ENCODE measurements around the gene FGGY.
"Not testable (repeated sequence)": the region's sequence is repeated elsewhere in the genome, so short reads cannot be mapped to it uniquely, and the experiment has no call there.

Gene FGGY

DNA sequence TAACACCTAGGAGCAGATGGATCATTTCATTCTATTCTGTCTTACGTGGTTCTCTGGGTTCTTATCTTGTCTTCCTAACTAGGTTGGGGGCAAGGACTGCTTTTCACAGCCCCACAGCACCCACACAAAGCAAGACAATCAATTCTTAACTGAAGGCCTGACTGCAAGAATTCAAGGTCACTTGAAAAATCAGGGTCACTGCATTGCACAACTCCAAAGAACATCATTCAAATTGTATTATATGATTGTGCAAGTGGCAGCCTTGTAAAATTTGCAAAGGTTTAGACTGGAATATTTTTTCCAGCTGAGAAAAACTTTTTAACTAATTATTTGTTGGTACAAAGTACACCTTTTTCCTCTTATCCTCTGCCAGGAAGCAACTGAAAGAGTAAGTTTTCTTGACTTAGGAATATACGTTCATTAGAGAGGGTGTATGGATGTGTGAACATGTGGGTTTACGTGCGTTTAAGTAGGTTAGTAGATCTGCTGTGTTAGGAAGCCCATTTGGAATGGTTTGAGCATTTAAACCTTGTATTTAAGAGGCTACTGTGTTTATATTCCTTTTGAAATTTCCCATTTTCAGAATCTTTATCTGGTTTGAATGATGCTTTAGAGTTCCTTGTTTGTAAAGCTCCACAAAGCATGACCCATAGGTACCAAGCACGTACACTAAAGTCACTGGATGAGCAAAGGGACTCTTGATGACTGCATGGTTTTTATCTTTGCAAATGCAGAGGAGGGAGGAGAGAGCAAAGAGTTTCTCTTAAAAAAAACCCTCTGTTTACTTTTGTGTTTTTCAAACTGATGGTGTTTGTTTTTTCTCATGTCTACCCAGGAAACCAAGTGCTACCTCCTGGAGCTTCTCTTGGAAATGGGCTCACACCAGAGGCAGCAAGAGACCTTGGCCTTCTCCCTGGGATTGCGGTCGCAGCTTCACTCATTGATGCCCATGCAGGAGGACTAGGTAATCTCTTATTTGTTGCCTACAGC lies 214.9 kb downstream of the FGGY start:
- DNase-seq (ENCODE audit: low spot score), result no peak

DNA sequence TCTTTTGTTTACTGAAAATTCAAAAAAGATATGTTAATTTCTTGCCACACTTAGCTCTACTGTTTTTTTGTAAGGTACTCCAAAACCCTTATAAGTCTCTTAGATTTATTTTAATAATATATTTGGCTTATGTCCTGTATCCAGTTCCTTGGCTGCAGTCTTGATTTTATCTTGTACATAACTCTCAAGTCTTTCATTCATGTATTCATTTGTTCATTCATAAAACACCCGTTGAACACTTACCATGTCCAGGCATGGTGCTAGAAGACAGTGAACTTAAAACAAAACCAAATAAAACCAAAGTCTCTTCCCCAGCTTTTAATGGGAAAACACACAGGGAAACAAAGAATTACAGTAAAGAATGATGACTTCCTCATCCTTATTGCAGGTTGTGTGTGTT lies 215.8 kb downstream of the FGGY start:
- no peak for DNase-seq (ENCODE audit: low spot score)

DNA sequence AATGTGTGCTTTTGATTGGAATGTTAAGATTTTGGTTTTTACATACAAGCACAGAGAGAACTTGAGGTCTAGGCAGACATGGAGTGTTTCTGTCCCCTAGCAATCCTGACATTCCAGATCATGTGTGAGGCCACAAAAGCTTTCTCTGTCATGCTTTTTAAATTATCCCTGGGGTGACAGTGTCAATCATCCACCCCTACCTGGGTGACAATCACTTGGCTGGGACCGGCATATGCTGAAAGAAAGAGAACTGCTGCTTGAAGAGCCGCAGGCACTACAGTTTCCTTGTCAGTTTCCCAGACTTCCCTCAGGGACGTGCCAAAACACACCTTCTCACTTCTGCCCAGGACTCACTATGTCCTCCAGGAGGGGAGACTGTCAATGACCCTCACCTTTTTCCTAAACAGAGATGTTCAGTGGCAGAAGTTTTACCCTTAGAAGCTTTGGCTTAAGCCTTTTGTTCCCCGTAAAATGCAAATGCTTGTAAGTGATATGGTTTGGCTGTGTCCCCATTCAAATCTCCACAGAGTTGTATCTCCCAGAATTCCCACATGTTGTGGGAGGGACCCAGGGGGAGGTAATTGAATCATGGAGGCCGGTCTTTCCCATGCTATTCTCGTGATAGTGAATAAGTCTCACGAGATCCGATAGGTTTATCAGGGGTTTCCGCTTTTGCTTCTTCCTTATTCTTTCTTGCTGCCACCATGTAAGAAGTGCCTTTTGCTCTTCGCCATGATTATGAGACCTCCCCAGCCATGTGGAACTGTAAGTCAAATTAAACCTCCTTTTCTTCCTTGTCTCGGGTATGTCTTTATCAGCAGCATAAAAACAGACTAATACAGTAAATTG lies 217.4 kb downstream of the FGGY start:
- no peak for DNase-seq (ENCODE audit: low spot score)

DNA sequence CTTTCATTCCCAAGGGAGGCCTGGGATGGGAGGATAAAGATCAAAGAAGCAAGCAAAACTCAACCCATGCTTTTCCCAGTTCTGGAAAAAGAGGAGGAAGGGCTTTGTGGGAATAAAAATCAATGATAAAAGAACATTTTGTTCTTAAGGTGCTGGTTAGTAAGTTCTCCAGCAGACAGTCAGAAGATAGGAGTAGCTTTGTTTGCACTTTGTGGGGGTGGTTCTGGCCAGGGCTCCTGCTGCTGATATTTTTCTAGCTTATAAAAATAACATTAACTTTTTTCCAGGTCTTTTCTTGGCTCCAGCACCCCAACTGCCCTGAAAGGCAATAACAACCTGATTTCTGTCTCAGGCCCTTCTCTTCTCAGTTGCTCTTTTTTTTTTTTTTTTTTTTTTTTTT lies 220.0 kb downstream of the FGGY start:
- DNase-seq (ENCODE audit: low spot score), result no peak

DNA sequence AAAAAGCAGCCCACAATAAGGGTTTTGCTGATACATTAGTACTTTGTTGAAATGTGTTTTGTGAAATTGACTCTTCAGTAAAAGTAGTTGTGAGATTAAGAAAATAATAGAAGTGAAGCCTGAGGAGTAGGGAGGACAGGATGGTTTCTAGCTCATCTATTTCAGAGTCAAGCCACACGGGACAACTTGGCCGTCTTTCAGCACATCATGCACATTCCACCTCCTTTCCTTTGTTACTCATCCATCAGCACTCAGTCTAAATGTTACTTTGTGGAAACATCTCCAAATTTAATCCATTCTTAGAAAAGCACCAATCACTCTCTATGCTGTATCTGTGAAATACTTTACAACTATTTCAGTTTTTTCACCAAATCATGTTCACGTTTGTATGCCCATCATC lies 223.3 kb downstream of the FGGY start:
- no peak for DNase-seq (ENCODE audit: low spot score)

DNA sequence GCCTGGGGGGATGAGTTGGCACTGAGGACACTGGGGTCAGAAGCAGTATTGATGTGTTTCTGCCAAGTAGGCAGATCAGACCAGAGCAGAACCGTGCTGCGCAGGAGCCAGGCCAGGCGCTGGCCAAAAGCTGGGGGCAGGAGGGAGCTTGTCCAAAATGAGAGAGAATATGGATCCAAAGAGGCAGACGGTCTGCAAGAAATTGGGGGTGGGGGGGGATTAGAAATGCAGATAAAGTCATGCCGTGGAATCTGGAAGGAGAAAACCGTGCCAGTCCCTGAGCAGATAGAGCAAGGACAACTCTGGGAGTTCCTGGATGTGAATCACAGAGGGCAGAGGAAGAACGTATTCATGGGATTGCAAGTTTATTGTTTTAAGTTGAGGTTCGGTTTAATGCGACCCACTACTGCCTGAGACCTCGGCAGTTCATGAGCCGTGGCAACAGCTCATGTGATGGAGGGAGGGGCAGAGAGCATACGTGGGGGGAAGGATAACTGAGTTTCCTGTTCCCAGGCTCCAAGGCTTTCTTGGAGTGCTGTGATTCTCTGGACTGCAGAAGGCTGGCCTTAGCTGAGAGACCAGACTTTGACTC lies 224.0 kb downstream of the FGGY start:
- DNase-seq (ENCODE audit: low spot score), result no peak

DNA sequence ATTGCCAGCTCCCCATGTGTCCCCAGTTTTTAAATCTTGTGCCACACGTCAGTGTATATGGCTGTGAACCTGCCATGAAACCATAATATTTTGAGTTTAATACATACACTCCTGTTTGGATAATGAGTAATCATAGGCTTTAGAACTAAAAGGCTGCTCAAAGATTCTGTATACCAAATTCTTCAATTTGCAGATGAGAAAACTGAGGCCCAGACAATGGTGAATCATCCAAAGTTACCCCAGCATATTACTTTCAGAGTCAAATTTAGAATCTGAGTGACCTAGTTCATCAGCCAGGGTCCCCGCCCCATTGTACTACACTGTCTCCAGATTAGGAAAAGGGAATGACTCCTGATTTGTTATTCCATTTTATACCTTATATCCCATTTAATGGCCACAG lies 224.6 kb downstream of the FGGY start:
- DNase-seq (ENCODE audit: low spot score), result no peak

DNA sequence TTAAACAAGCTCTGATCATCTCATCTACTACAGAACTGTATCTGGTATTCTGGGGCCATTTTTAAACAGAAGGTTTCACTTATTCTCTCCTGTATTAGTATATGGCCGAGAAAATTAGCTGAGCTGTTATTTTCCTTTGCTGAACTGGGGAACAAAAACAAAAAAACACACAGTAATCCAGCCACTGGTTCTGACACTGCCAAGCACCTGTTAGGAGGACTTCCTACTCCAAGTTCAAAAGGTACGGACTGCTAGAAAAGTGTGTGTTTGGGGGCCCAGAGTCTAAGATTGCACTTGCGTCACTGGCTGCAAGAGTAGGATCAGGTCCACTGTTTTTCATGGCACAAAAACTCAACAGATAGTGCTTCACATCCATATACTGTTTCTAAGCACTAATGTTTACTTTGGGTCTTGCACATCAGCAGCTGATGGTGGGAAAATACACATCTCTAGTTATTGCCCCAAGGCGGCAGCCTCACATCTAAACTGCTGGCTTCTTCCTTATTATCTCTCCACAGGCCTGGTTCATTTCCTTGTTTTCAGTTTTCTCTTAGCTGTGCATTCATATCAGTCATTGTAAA lies 226.1 kb downstream of the FGGY start:
- no peak for DNase-seq (ENCODE audit: low spot score)

DNA sequence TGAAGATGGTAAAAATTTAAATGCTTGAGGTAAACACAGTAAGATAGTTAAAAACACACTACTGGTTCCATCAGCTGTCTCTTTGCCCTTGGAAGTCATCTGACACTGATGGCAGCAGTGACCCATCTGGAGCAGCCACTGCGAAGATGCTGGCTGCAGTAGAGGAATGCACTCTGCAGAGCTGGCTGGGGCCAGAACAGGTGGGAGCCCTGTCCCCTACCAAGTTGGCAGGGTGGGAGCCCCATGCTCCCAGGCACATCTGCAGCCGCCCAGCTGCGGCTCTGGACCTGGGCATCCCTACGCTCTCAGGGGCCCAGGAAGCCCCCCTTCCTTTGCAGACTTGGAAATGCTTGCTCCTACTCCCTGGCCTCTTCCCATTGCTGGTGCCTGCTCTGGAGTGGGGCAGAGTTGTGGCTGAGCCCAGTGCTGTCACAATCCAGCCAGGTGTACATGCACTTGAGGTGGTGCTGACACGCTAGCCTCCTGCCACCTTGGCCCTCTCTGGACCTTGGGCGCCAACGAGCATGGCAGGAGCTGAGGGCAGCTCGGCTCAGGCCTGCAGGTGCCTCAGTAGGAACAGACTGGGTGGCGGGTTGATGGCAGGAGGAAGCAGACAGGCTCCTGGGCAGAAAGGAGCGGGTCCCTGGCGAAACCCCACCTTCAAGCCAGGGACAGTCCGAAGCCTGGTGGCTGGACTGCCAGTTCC lies 227.0 kb downstream of the FGGY start:
- no peak for DNase-seq (ENCODE audit: low spot score)

DNA sequence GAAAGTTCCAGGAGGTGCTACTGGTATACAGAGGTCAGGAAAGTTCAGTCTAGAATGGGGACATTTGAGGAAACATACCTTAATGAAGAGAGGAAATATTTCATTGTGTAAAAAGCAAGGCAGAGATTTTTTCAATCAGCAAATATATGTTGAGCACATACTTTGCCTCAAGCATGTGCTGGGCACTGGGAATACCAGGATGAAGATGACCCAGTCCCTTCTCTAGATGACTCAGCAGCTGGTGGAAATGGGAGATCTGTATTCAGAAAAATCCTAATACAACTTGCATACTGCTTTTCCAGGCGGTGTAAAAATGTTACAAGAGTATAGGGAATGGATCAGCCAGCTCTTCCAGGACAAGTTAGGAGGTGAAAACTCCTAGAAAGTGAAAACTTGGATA lies 229.3 kb downstream of the FGGY start:
- DNase-seq (ENCODE audit: low spot score), result no peak

DNA sequence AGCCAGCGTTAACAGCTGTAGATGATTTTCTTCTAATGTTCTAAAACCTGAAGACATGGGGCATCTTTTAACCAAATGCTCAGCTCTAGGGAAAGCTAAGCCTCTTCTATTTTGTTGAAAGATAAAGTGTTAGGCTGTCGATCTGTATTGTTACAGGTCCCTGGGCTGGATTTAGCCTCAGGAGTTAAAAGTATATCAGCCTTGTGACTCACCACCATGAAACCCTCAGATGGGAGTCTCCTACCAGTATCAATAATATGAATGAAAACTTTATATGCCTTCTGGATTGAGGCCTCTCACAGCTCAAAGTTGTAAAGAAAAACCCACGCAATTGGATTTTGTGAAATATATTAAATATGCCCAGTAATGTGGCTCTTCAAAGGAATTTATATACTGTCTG lies 231.6 kb downstream of the FGGY start:
- DNase-seq (ENCODE audit: low spot score), result no peak

DNA sequence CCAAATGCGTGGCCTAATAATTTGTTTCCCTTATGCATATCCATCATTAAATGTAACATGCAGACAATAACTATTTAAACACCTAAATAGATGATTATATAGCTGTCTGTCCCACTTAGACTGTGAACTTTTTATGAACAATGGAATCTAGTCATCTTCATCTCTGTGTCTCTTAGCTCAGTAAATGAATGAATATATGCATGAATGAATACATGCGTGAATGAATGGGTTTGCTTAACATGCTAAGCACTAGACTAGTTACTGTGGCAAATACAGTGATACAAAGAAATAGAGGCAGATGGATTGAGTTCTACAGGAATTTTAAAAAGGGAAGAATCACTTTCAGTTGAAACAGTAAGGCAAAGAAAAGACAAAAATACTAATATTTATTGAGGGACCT lies 232.0 kb downstream of the FGGY start:
- no peak for DNase-seq (ENCODE audit: low spot score)

DNA sequence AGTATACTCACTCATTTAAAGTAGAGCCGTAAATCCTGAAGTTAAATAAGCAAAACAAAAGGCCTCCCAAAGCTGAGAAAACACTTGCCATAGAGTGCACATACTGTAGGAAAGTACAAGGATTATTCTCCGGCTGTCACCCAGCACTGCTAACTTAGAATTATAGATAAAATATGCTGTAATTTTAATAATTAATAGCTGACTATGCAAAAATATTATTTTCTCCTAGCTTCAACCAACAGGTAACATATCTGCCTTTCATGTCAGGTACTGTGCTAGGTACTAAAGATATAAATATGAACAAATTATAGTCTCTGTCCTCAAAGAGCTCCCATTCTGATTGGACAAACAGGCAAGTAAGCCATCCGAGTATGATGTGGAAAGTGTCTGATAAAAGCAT lies 233.2 kb downstream of the FGGY start:
- no peak for DNase-seq (ENCODE audit: low spot score)

DNA sequence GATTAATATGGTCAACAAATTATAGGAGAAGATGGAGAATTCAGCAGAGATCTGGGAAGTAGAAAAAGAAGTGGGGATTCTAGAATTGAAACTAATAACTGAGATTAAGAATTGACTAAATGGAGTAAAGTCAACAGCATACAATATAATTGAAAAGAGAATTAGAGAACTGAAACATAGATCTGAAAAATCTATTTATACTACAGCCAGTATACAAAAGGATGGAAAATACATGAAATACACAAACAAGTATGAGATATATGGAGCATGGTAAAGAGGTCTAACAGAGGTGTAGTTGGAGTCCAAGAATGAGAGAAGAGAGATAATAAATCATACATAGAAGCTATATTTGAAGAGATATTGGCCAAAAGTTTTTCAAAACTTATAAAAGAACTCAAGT lies 235.2 kb downstream of the FGGY start:
- no peak for DNase-seq (ENCODE audit: low spot score)

DNA sequence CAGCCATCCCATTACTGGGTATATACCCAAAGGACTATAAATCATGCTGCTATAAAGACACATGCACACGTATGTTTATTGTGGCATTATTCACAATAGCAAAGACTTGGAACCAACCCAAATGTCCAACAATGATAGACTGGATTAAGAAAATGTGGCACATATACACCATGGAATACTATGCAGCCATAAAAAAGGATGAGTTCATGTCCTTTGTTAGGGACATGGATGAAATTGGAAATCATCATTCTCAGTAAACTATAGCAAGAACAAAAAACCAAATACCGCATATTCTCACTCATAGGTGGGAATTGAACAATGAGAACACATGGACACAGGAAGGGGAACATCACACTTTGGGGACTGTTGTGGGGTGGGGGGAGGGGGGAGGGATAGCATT lies 241.6 kb downstream of the FGGY start:
- DNase-seq (ENCODE audit: low spot score), result not testable (repeated sequence)

DNA sequence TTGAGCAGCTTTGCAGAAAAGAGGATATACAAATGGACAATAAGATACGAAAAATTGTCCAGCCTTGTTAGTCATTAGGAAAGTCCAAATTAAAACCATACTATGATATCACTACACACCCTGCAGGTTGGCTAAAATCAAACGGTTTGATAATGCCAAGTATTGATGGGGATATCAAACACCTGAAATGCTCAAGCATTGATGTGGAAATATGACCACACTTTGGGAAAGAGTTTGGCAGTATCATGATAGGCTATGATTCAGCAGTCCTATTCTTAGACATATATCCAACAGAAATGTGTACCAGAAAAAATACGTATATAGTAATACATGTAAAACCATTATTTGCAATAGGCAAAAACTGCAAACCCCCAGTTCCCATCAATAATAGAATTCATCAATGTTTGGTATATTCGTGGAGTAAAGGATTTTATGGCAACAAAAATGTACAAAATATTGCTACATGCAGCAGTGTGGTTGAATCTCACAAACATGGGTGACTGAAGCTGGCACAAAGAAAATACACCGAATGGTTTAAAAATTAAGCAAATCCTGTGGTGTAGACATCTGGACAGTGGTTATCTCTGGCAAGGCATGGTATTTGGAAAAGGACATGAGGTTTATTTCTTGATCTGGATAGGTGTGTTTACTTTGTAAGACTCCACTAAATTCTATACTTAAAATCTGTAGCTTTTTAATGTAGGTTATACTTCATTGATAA lies 243.2 kb downstream of the FGGY start:
- no peak for DNase-seq (ENCODE audit: low spot score)

DNA sequence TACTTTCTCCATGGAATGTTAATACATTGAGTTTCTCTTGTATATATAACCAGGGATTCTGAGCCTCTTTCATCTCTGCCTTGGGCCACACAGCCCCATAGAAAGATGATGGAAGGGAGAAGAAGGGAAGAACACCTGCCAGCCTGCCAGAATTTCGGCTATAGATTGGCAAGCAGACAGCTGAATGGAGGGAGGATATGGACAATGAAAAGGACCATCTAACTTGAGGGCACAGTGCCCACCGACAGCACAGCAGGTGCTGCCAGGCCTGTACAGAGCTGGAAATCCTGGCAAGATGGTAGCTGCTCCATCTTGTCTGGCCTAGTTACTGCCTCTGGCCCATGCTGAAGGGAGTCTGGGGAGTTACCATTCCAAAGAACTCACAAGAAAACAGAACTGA lies 244.3 kb downstream of the FGGY start:
- no peak for DNase-seq (ENCODE audit: low spot score)

DNA sequence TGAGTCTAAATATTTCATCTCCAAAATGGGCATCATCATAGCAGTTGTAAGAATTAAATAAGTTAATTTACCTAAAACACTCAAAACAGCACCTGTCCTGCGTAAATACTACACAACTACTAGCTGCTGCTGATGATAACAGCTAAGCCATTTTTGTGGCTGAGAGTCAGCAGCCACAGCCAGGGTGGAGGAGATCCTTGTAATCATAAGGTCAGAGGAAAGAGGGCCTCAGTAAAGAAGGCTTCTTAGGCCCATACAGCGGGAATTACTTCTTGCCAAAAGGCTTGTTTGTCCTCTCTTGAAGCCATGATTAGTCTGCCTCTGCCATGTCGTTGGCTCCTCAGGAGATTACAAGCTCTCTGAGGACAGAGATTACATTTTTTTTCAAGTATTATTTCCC lies 245.0 kb downstream of the FGGY start:
- DNase-seq (ENCODE audit: low spot score), result no peak

DNA sequence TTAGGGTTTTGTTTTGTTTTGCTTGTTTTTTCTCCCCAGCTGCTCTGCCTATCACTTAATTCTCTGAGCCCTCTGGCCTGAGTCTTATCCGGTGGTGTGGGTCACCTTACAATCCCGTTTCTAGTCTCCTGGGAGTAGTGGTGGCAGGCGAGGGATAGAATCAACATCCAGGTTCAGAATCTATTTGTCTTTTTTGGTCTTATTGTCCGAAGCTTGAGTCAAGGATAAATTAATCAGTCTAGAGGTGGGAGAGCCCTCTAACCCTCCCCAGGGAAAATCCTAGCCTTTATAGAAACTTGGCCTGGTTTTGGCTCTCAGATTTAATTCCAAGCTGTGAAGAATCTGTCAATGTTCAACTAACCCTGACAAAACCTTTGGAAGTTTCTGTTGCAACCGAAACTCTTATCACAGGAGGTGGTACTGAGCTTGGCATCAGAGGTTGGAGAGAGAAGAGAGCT lies 246.3 kb downstream of the FGGY start:
- no peak for DNase-seq (ENCODE audit: low spot score)

DNA sequence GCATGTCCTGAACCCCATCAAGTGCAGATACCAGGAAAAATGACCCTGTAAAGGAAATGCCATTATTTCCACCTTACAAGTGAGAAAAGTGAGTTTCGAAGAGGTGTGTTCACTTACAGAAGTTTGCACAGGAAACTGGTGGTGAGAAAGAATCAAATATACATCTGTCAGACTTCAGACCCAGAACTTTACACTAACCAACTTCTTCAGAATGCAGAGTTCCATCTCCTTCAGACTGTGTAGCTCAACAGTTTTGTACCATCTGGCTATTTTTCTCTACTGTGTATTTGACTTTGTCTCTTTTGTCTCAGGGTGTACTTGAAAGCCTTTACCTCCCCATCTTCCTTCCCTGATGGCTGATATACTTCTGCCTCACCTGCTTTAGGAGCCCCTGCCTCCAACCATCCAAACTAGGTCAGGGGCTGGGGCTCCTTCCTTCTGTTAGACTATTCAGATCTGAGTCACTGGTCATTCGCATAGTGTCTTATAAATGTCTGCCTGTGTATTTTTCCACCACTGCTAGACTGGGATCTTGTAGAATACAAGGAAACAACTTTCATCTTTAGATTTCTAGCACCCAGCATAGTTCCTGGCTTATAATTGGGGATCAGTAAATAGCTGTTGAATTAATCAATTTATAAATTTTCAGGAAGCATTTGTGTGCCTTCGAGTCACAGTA lies 247.9 kb downstream of the FGGY start:
- DNase-seq (ENCODE audit: low spot score), result no peak

Data from hematopoietic multipotent progenitor cell treated with erythropoietin and hydrocortisone succinate and interleukin-3 and kit ligand, for 15 days (in vitro differentiated cells).